ENCODE measurements around the gene FSTL5. TPM values are rescaled to one million over a fixed set of nuclear protein-coding genes. Genes with fewer than 3 reads are reported as not detected.
"Not testable (repeated sequence)": the region's sequence is repeated elsewhere in the genome, so short reads cannot be mapped to it uniquely, and the experiment has no call there.

Gene FSTL5
- total RNA-seq: not detected
- polyA plus RNA-seq: 0.02 TPM
- long read RNA-seq, donor 1: 0 reads
- long read RNA-seq, donor 2: 0 reads
- long read RNA-seq, donor 3: 0 reads
- long read RNA-seq, donor 4: 0 reads

DNA sequence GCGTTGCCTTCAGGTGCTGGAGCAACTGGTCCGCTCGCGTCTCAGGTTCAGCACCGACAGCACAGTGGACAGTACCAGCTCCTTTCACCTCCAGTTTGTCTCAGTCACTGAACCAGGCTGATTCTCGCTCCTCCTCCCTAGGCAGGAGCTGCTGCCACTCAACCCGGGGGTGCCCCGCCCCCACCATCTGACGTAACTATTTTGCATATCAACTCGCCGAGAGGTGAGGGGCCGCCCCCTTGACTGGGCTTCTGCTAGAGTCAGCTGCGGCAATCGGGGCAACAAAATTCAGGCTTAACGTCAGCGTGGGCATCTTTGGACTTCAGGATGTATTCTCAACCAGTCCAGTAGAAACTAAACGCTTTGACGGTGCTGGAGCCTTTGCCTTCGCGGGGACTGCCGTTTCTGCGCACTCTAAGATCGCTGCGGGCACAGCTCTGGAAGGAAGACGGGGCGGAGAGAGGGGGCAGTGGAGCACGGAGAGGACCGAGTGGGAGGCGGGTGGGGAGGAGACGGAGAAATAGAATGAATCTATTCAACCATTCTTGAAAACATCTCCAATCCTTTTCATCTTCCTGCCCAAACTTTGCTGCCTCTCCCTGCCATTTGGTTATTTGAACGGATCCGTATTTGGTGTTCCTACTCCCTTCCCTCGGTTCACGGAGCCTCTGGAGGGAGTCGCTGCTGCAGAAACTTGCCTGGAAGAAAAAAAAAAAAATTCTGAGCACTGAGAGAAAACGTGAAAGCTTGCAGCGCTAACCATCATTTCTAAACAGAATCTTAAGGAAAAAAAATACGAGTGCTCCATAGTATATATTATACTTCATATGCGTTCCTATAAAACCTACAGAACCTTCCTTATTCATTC is at the start of gene FSTL5:
FSTL5 (minus strand) TSS at position 109 of the 868 bp plus-strand sequence. CDS start 52,604 bp downstream, outside the sequence.
- H3K9me3 ChIP-seq (ENCODE audit: control insufficient read depth, low read length): no peaks in the 10 kb centered on the region
- intact Hi-C loops (cut with DNase I): no loop called here
- peaks cover 7% of the 10 kb centered on the region for H3K4me1 ChIP-seq (ENCODE audit: control insufficient read depth, insufficient read depth, low read length)
- no peaks in the 10 kb centered on the region for H3K27me3 ChIP-seq (ENCODE audit: control insufficient read depth, insufficient read depth)
- no peak within 1 kb of the TSS for H3K27ac ChIP-seq (ENCODE audit: low read length)
- ATAC-seq (peak; percentile 49 to 52), DNase-seq (peak; percentile 46 to 74 (median 72))
- H3K4me3 ChIP-seq (ENCODE audit: low read length): peak within 1 kb of the TSS; percentile 49
- 2% methylated on average over 39 of the region's 39 CpGs for WGBS

DNA sequence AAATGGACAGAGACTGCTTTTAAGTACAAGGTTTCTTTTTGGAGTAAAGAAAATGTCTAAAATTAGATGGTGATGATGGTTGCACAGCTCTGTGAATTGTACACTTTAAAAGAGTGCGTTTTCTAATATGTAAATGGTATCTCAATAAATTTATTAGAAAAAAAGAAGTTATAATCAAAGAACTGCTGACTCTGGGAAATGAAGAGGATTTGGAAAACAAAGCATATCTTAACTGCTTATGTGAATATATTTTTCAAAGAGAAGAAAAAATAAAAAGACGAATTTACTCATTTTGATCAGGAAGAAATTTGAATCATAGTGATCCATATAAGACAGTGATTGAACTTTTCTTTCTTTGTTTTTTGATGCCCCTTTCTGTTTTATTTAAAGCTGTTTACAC is 45.9 kb upstream of the FSTL5 start:
- intact Hi-C loops (cut with DNase I): no loop called here
- Histone ChIP-seq H3K9me3 (ENCODE audit: control insufficient read depth, low read length) (no peaks in the 10 kb centered on the region), H3K27me3 (ENCODE audit: control insufficient read depth, insufficient read depth) (no peaks in the 10 kb centered on the region), H3K4me1 (ENCODE audit: control insufficient read depth, insufficient read depth, low read length) (no peaks in the 10 kb centered on the region), H3K4me3 (ENCODE audit: low read length) (no peak overlapping the region), H3K27ac (ENCODE audit: low read length) (no peak overlapping the region)
- ATAC-seq: no peak
- 87% methylated on average over 2 of the region's 2 CpGs for WGBS
- no peak for DNase-seq

DNA sequence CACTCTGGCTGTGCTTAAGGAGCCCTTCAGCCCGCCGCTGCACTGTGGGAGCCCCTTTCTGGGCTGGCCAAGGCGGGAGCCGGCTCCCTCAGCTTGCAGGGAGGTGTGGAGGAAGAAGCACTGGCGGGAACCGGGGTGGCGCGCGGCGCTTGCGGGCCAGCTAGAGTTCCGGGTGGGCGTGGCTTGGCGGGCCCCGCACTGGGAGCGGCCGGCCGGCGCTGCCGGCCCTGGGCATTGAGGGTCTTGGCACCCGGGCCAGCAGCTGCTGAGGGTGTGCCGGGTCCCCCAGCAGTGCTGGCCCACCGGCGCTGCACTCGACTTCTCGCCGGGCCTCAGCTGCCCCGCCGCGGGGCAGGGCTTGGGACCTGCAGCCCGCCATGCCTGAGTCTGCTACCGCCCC is 39.7 kb upstream of the FSTL5 start:
- H3K4me3 ChIP-seq (ENCODE audit: low read length); H3K4me1 ChIP-seq (ENCODE audit: control insufficient read depth, insufficient read depth, low read length); ATAC-seq; H3K9me3 ChIP-seq (ENCODE audit: control insufficient read depth, low read length); H3K27me3 ChIP-seq (ENCODE audit: control insufficient read depth, insufficient read depth); intact Hi-C loops (cut with DNase I); H3K27ac ChIP-seq (ENCODE audit: low read length): not testable (repeated sequence)
- 95% methylated on average over 32 of the region's 32 CpGs for WGBS
- peak in 2 of 3 donors; percentile 36 to 50 for DNase-seq

DNA sequence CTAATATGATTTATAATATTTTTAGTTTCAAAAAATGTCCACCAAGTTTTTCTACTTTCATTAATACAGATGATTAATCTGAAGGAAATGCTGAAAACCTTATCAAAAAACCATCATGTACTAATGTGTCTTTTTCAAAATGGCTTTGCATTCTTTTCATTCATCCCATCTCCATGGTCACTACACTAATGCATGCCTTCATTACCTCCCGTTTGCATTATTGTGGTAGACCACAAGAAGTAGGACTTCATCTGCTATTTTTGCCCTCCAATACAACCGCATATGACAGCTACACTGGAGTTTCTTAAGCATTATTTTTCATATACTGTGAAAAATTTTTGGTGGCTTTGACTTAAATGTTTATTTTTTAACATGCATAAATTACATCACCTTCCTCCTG is 37.9 kb upstream of the FSTL5 start:
- 75% methylated on average over 2 of the region's 2 CpGs for WGBS
- intact Hi-C loops (cut with DNase I): no loop called here
- Histone ChIP-seq H3K27me3 (ENCODE audit: control insufficient read depth, insufficient read depth) (no peaks in the 10 kb centered on the region), H3K9me3 (ENCODE audit: control insufficient read depth, low read length) (no peaks in the 10 kb centered on the region), H3K4me1 (ENCODE audit: control insufficient read depth, insufficient read depth, low read length) (no peaks in the 10 kb centered on the region), H3K27ac (ENCODE audit: low read length) (no peak overlapping the region), H3K4me3 (ENCODE audit: low read length) (no peak overlapping the region)
- DNase-seq (no peak), ATAC-seq (no peak)

DNA sequence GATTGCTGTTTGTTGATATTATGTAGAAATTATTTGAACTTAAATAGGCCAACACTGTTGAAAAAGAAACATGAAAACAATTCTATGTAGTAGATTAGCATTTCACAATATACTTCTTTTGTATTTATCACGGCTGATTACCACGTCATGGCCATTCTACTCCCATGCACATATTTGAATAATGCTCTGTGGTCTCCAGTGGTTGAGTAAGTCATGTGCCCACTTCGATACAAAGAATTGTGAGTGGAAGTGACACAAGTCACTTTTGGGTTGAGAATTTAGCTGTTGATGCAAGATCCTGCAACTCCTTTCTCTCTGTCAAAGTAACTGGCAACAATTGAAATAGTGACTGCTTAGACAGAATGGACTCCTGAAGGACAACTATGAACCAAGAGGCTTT is 6.7 kb upstream of the FSTL5 start:
- WGBS: 47% methylated on average over 3 of the region's 3 CpGs
- no peak overlapping the region for H3K27ac ChIP-seq (ENCODE audit: low read length)
- intact Hi-C loops (cut with DNase I): no loop called here

DNA sequence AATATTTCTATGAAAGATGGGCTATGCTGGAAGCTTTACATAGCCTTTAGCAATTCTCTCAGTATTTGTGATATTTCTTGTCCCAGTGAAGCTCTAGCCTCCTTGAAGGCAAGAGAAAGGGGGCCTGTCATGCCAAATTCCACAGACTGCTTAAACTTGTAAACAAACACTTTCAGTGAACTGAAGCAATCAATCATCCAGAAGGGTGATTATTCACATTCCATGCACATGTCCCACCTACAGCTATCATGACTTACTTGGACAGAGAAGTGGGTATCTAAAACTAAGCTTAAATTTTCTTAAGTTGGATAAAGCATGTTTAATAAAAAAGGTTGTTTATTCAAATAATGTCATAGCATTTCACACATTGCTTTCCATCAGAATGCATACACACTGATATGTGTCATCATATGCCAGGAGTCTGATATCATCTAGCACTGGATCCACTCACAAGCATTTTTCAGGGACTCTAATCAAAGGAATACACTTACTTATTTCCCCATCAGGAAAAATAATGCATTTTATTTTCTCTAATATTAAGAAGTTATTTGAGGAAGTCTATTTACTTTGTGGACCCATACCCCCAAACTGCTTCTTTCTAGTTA is 1.2 kb upstream of the FSTL5 start:
- H3K4me1 ChIP-seq (ENCODE audit: control insufficient read depth, insufficient read depth, low read length): peaks cover 7% of the 10 kb centered on the region
- H3K9me3 ChIP-seq (ENCODE audit: control insufficient read depth, low read length): no peaks in the 10 kb centered on the region
- ATAC-seq (no peak), DNase-seq (no peak)
- H3K27me3 ChIP-seq (ENCODE audit: control insufficient read depth, insufficient read depth): no peaks in the 10 kb centered on the region
- no peak overlapping the region for H3K4me3 ChIP-seq (ENCODE audit: low read length)
- H3K27ac ChIP-seq (ENCODE audit: low read length): no peak overlapping the region
- intact Hi-C loops (cut with DNase I): no loop called here

More for the DNA sequence above, 6.7 kb upstream of the FSTL5 start:
- Histone ChIP-seq H3K9me3 (ENCODE audit: control insufficient read depth, low read length) (no peaks in the 10 kb centered on the region), H3K4me1 (ENCODE audit: control insufficient read depth, insufficient read depth, low read length) (no peaks in the 10 kb centered on the region), H3K4me3 (ENCODE audit: low read length) (no peak overlapping the region), H3K27me3 (ENCODE audit: control insufficient read depth, insufficient read depth) (no peaks in the 10 kb centered on the region)
- DNase-seq (no peak), ATAC-seq (no peak)

DNA sequence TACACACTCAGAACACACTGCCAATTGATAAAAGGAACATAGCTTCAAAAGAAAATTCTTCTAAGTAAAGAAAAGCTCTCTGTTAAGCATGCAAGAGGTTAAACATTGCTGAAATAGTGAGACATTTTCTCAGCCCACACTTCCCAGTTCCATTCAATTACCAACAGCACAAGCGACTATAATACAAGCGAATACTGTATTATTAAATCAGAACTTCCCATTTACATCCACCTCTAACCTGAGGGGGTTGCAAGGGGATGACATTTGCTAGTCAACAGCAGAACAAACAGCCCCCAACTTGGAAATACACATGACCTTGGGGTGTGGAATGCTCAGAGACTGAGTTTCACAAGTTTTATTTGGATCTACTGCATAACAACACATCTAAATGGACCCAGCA is 1.1 kb downstream of the FSTL5 start:
- no peaks in the 10 kb centered on the region for H3K9me3 ChIP-seq (ENCODE audit: control insufficient read depth, low read length)
- H3K27me3 ChIP-seq (ENCODE audit: control insufficient read depth, insufficient read depth): no peaks in the 10 kb centered on the region
- intact Hi-C loops (cut with DNase I): no loop called here
- DNase-seq (no peak), ATAC-seq (no peak)
- H3K27ac ChIP-seq (ENCODE audit: low read length): no peak overlapping the region
- peaks cover 7% of the 10 kb centered on the region for H3K4me1 ChIP-seq (ENCODE audit: control insufficient read depth, insufficient read depth, low read length)
- 30% methylated on average over 2 of the region's 2 CpGs for WGBS
- no peak overlapping the region for H3K4me3 ChIP-seq (ENCODE audit: low read length)

DNA sequence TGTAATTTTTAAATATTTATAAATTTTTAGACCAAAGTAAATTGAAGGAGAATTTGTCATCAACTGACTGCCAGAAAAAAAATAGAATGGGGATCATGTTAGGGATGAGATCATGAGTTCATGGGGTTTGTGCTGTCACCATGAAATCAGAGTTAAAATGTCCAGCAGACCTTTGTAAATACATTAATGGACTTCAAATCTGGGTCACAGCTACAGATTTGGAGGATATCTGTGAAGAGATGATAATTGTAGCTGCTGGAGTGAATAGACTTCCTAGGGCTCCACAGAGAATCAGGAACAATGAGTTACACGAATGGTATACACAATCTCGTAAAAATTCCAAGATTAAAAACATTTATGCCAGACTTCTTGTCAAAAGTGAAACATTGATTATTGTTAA is 6.6 kb downstream of the FSTL5 start:
- 59% methylated on average over 2 of the region's 2 CpGs for WGBS
- intact Hi-C loops (cut with DNase I): no loop called here
- H3K27me3 ChIP-seq (ENCODE audit: control insufficient read depth, insufficient read depth): no peaks in the 10 kb centered on the region
- no peak overlapping the region for H3K4me3 ChIP-seq (ENCODE audit: low read length)
- H3K27ac ChIP-seq (ENCODE audit: low read length): no peak overlapping the region
- DNase-seq (no peak), ATAC-seq (no peak)
- H3K9me3 ChIP-seq (ENCODE audit: control insufficient read depth, low read length): no peaks in the 10 kb centered on the region
- no peaks in the 10 kb centered on the region for H3K4me1 ChIP-seq (ENCODE audit: control insufficient read depth, insufficient read depth, low read length)

DNA sequence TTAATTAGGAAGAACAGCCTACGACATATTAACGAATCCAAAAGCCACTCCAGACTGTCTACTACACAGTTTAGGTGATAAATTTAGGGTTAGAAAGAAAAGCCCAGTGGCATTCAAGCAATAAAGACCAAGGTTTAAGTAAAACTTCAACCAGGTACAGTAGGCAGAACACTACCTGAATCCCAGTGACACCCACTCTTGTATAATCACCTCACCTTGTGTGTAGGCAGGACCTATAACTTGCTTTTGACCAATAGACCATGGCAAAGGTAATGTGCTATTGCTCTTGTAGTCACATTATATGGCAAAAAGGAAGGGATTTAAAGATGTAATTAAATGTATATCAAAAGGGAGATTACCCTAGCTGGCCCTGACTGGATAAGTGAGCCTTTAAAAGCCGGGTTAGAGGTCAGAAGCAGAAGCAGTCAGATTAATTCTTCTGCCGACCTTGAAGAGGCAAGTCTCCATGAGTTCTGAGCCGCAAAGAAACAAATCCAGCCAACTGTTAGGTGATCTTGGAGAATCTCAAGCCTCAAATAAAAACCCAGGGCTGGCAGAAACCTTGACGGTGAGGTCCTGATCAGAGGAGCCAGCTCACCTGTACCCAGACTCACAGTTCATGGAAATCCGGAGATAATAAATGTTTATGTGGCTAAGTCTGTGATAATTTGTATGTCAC is 8.8 kb downstream of the FSTL5 start:
- Histone ChIP-seq H3K4me1 (ENCODE audit: control insufficient read depth, insufficient read depth, low read length) (no peaks in the 10 kb centered on the region), H3K9me3 (ENCODE audit: control insufficient read depth, low read length) (no peaks in the 10 kb centered on the region), H3K27me3 (ENCODE audit: control insufficient read depth, insufficient read depth) (no peaks in the 10 kb centered on the region), H3K27ac (ENCODE audit: low read length) (no peak overlapping the region), H3K4me3 (ENCODE audit: low read length) (no peak overlapping the region)
- no peak for DNase-seq
- intact Hi-C loops (cut with DNase I): no loop called here
- 82% methylated on average over 7 of the region's 7 CpGs for WGBS
- no peak for ATAC-seq

DNA sequence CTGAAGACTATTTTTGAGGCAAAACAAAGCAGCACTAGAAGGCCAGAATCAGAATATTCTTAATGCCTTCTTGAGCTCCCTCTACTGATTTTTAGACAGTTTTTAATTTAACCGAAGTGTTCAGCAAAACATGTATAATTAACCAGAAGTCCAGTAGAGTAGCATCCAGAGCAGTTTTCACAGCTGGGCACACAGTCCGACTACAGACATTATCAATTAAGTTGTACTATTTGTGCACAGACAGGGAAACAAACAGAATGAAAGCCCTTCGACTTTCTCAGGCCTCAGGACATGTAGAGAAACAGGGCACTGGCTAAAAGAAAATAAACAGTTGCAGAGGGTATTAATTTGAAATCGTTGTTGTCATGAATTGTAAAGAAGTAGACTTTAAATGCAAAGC is 11.9 kb downstream of the FSTL5 start:
- H3K27me3 ChIP-seq (ENCODE audit: control insufficient read depth, insufficient read depth): no peaks in the 10 kb centered on the region
- ATAC-seq: no peak
- DNase-seq: no peak
- no peaks in the 10 kb centered on the region for H3K9me3 ChIP-seq (ENCODE audit: control insufficient read depth, low read length)
- H3K4me3 ChIP-seq (ENCODE audit: low read length): no peak overlapping the region
- H3K4me1 ChIP-seq (ENCODE audit: control insufficient read depth, insufficient read depth, low read length): no peaks in the 10 kb centered on the region
- WGBS: 63% methylated on average over 4 of the region's 4 CpGs
- H3K27ac ChIP-seq (ENCODE audit: low read length): no peak overlapping the region
- intact Hi-C loops (cut with DNase I): no loop called here

DNA sequence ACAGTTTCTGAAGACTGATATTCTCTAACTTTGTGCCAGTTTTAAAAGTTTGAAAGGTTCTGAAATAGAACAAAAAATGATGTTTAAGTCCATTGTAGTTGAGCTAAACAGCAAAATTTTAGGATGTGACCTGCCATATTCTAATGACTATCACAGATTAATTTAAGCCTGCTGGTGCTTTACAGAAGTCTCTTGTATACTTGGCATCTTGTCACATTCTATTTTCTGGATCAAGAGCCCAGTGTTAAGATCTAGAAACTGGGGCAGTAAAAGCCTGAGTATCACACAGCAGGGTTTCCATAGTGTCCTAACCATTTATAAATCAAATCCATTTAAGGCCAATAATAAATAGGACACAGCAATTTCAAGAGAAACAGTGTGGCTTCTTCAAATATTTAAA is 12.4 kb downstream of the FSTL5 start:
- no peaks in the 10 kb centered on the region for H3K27me3 ChIP-seq (ENCODE audit: control insufficient read depth, insufficient read depth)
- no peaks in the 10 kb centered on the region for H3K9me3 ChIP-seq (ENCODE audit: control insufficient read depth, low read length)
- no peak overlapping the region for H3K27ac ChIP-seq (ENCODE audit: low read length)
- no peaks in the 10 kb centered on the region for H3K4me1 ChIP-seq (ENCODE audit: control insufficient read depth, insufficient read depth, low read length)
- DNase-seq (no peak), ATAC-seq (no peak)
- no peak overlapping the region for H3K4me3 ChIP-seq (ENCODE audit: low read length)
- intact Hi-C loops (cut with DNase I): no loop called here

All from right cardiac atrium (tissue), 5 donors.